ENCODE data around the gene SOX8.

Gene SOX8

DNA sequence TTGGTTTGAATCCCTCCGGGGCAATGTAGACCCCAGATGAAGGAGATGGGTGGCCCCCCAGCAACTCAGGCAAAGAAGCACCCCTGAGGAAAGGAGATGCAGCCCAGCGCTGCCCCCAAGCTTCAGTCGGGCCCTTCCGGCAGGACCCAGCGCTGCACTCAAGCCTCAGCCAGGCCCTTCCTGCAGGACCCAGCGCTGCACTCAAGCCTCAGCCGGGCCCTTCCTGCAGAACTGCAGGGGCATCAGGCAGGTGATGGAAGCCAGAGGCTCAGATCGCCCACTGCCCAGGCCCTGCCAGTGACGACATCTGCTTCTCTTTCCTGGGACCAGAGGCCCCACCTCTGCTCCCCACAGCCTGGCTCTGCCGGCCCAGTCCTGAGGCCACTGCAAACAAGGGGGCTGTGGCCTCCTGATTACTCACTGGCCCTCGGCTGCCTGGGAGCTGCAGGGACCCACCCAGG lies 7.8 kb downstream of the SOX8 start:
- DNase-seq = no peak

DNA sequence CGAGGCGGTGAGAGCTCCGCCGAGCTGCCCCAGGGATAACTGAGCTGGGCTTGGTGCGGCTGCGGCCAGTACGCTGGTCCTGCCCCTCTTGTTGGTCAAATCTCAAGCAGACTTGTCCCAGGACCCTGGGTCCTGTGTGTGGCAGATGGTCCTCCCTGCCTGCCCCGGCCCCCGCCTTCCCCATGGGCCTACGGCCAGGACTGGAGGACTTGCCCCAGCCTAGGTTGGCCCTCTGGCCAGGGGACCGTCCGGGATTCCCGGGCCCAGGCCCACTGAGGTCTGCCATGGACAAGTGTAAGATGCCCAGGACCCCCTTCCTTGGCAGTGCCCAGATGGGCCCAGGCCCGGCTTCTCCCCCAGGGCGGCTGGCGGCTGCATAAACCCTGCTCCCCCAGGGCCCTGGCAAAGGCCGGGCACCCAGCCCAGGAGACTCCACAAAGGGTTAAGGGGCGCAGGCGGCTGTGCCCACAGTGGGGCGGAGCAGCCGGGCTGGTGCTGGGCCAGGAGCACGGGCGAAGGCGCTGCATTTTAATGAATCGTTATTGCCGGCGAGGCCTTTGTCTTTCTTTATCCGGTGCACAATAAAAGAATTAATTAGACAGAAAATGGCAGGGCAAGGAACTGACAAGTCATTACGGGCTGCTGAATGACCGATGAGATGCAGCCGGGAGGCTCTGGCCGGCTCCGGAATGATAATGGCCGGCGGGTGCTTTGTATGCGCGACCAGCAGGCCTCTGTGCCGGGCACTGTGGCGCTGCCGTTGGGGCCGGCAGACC lies 9.1 kb downstream of the SOX8 start:
- DNase-seq = no peak

DNA sequence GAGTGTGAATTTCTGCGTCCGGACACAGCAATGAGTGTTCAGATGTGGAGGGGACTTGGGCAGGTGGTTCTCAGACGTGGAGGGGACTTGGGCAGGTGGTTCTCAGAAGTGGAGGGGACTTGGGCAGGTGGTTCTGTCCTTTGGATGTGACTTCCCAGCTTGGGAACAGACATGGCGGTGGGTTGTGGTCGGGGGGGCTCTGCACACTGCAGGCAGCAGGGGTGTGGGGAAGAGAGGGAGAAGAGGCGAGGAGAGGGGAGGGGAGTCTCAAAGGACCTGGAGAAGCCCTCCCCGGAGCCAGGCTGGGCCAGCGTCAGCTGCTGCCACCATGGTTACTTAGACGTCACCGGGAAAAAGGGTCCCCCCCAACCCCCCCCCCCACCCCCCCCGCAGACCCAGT lies 9.8 kb downstream of the SOX8 start:
- DNase-seq = no peak

DNA sequence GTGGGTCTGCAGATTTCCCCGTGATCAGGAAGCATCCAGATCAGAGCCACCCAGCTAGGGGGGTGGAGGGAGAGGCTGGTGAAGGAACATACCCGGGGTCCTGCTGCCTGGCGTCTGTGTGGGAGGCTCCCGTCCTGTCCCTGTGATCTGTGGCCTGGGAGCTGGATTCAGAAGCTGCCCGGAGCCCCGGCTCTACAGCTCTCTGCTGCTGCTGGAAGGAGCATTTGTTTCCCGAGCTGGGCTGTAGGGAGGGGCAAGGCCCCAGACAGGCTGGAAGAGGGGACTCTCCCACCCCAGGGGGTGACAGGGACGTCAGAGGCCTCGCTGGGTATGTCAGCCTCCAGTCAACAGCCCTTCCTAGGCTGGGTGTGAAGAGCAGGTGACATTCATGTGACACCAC lies 10.2 kb downstream of the SOX8 start:
- no peak for DNase-seq

DNA sequence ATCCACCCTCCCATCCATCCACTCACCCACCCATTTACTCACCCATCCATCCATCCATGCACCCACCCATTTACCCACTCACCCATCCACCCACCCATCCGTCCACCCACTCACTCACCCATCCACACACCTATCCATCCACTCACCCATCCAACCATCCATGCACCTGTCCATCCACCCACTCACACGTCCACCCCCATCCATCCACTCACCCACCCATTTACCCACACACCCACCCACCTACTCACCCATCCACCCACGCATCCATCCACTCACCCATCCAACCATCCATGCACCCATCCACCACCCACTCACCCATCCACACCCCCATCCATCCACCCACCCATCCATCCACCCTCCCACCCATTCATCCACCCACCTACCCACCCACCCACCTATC lies 12.2 kb downstream of the SOX8 start:
- no peak for DNase-seq

DNA sequence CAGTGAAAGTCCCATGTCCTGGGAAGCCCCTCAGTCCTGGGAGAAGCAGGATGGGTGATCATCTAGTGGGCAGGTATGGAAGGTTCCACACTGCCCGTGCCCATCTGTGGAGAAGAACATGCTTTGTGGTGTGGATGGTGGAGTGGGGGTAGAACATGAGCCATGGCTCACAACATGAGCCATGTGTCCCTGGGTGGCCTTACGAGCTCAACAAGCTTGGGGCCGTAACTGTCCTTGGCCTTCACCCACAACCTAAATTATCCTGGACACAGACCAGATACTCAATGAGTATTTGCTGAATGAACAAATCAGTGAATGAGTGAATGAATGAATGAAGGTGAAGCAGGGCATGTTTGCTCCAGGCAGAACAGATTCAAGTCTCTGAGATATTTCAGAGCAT lies 13.5 kb downstream of the SOX8 start:
- no peak for DNase-seq

DNA sequence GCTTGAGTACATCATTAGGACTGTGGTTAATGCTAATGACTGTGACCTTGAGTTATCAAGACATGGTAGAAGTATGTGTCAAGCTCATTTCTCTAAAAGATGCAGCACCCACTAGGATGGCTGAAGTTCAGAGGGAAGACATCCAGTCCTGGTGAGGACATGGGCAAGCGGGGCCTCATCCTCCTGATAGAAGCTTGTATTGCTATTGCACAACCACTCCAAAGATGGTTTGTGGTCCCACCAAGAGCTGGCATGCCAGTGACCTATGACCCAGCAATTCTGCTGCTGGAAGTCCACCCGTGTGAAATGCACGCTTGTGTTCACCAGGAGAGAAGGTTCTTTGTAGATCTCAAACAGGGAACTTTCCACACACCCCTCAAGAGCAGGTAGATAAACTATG lies 14.2 kb downstream of the SOX8 start:
- no peak for DNase-seq

DNA sequence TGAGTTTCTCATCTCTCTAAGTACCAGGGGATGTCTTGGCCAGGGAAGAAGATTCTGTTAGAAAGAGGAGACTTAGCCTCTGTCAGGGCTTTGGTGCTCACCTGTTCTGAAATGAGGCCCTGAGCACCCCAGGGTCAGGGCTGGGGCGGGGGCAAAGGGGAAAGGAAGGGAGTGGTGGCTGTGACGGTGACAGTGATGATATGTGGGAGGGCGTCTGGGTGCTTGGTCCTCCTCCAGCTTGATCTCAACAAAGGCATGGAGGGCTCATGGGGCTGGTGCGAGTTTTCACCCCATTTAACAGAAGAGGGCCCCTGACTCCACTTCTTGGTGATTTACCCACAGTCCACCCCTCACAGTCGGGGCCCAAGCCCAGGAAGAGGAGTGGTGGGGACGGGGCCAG lies 15.1 kb downstream of the SOX8 start:
- DNase-seq = no peak

DNA sequence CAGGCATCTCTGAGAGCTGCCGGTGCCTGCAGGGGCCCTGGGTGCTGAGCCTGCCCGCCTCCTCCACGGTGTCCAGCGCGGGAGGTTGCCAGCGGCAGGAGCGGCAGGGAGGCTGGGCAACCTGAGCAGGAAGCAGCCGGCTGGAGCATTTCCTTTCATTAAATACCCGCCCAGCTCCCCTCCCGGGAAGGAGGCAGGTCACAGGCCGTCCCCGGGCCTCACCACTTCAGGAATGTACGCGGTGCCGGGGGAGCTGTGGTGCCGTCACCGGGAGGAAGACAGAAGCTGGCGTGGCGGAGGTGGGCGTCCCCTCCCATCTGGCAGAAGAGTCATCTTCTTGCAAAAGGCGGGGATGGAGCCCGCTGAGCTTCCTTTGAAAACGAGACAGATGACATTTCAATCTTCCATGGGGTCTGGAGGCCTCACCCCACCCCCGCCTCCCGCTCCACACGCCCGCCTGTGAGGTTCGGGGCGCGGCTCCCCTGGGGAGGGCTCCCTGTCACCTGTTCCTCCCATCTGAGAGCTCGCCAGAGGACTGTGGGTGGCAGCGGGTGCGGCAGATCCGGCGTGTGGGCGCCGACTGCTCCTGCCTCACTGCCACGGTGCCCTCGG lies 16.0 kb downstream of the SOX8 start:
- DNase-seq = no peak

DNA sequence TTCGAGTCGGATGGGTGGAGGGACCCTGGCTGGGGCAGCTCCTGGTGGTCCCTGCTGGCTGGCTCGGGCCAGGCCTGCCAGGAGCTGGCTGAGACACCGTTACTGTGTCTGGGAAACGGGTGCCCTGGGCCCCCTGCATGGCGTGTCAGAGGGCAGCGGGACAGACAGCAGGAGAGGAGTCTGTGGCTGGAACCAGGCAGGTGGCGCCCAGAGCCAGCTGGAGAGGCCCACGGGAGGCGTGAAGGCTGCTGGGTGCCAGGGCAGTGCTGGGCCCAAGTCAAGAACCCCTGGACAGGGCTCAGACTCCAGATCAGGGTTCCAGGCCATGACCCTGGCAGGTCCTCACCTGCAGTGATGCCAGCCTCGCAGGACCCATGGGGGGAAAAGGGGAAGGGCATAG lies 16.6 kb downstream of the SOX8 start:
- DNase-seq = no peak

DNA sequence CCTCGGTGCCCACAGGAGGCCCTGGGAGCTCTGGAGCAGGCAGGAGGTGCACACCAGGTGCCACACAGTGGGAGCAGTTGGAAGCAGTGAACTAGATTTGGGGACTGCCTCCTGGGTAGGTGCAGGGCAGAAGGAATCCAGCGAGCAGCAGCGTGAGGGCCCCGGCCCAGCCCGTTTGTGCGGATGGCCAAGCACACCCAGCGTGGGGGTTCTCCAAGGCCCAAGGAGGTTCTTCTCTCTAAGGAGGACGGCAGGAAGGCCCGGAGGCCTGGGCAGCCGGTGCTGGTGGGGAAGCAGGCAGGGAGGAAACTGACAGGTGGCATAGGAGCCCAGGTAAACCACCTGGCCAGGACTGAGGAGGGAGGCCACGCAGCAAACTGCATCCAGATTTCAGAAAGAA lies 17.0 kb downstream of the SOX8 start:
- no peak for DNase-seq

DNA sequence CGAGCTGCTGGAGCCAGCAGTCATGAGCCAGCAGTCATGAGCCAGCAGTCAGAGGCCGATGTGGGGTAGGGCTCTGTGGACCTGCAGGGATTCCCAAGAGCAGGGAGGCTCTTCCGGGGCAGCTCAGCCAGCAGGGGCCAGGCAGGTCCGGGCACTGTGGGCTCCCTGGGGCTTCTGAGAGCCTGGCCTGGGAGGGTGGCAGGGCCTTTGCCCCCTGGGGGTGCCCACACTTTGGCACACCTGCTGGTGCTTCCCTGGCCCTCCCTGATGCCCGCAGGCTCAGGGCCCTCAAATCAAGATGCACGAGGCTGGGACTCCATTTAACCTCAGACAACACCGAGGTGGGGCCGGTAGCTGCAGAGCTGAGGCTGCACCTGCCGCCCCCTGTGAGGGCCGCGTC lies 18.1 kb downstream of the SOX8 start:
- no peak for DNase-seq

DNA sequence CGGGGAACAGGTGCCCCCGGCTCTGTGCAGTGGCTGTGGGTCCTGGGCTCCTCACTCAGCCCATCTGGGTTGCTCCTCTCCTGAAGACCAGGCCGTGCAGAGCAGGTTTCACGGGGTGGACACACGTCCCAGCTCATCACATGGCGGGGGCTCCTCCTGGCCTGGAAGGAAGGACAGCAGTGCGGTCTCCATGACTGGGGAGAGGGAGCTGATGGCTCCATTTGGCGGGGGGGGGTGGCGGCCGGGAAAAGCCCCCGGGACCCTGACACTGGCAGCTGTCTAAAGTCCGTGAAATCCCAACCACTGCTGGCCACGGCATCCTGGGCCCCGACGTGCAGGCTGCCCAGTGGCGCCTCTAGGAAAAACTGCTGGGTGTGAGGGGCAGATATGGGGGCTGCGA lies 19.0 kb downstream of the SOX8 start:
- no peak for DNase-seq

DNA sequence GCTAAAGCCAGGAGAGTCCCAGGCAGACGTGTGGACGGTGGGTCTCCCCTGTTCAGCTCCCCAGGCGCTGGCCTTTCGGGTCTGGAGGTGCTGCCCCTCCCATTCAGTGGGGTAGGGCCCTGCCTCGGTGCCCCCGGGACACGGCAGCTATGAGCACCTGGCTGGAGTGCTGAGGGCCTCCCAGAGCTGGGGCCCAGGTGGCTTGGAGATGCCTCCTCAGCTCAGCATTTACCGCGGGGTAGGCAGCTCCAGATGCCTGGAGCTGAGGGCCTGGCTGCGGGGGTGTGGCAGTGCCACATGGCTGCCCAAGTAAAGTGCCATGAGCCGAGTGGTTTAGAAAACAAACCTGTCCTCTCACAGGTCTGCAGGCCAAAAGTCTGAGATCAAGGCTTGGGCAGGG lies 19.5 kb downstream of the SOX8 start:
- no peak for DNase-seq

DNA sequence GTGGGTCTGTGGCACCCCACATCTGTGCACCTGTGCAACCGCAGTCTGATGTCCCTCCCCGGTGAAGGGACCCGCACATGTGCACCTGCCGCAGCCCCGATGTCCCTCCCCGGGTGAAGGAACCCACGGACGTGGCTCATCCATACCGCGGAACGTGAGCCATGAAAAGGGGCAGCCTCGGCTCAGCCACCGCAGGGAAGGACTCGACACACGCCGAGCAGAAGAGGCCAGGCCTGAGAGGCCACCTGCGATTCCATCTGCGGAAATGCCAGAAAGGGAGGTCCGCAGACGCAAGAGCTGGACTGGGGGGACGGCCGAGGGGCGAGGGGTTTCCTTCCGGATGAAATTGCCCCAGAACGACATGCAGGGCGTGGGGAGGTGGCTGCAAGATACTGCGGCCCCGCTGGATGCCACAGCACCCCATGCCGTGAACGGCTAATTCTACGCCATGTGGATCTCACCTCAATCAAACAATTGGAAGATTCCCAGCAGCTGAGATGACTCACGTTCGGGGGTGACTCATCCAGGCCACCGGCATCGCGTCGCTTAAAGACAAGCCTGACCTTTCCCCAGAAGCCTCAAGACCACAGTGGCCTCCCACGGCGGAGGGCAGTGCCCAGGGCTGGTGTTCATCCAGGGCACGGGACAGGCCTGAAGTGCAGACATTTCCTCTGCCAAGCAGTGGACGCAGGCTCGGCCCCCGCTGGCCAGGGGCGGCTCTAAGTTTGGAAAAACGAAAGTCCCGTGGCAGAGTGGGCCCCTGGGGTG lies 21.0 kb downstream of the SOX8 start:
- no peak for DNase-seq

DNA sequence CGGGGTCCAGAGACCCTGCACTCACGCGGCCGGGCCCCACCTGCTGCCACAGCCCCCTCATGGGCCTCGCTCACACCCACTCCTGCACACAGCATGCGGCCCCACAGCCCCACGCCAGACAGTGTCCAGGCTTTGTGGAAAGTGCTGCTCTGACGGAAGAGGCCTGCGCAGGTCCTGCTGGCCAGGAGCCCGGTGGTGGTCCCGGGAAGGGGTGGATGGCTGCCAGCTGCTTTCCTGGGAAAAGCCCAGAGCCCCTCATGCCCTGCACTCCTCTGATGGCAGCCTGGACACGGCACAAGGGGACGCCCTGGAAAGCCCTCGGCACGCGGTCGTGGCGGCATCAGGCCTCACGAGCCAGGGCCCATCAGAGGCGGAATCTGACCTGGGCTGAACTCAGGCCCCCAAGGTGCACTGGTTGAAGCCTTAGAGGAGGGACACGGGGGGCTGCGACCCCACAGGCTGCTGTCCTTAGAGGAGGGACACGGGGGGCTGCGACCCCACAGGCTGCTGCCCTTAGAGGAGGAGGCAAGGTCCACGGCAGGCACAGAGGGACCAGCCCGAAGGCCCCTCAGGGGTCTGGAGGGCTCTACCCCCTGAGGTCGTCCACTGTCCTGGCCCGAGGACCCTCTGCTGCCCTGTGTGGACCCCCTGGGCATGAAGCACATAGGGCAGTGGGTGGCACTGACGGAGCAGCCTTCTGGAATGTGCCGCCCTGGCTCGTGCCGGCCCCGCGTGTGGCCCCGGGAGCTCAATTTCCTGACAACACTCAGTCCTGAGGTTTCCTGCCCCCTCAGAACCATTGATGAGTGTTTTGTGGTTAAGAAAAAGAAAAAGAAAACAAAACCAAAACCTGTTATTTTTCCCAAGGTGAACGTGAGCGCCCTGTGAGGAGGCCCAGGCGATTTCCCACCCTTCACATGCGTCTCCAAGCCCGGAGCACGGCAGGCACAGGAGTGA lies 22.1 kb downstream of the SOX8 start:
- DNase-seq = no peak

DNA sequence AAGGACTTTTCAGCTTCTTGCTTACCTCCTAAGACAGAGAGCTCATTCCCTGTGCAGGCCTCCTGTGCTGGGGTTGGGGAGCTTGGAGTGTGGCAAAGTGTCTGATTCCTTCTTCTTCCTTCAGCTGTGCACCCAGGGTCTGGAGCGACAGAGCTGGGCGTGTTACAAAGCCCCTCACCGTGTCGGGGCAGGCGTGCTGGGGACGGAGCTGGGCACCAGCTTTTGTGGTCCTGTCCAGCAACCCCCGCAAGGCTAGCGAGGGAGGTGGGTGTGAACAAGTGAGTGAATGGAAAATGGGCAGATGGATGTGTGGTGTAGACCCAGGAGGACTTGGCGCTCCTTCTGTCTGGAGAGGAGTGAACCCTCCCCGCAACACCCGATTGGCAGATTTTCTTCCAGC lies 23.7 kb downstream of the SOX8 start:
- DNase-seq = no peak

DNA sequence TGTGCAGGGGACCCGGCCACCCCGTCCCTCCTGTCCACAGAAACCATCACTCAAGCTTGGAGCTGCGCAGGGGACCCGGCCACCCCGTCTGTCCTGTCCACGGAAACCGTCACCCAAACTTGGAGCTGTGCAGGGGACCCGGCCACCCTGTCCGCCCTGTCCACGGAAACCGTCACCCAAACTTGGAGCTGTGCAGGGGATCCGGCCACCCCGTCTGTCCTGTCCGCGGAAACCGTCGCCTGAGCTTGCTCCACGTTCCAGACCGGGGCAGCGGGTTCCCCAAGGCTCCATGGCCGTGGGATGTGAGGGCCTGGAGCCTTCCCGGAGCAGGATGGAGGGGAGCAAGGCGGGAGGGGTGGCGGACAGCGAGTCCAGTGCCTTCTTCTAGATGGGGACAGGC lies 25.2 kb downstream of the SOX8 start:
- no peak for DNase-seq

DNA sequence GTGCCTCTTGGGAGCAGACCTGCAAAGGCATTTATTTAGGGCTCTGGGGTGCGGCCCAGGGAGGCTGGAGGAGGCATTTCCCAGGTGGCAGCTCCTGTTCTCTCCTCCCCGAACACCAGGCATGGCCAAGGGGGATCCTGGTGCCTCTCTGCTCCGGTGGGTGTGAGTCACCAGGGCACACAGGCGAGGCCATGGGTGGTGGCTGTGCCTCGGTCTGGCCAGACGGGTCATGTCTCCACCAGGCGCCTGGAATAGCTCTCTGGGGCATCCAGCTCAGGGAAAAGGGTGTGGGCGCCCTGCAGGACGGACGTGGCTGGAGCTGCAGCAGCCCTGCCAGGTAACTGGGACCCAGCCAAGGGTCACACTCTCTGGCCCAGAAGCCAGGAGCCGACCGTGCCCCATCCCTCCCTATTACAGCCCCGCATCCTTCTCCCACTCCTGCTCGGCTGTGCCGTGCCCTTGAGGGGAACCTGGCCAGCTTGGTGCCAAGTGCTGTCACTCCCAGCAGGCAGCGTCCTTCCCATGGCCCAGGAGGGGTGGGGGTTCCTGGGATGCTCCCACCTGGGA lies 25.8 kb downstream of the SOX8 start:
- DNase-seq = no peak

DNA sequence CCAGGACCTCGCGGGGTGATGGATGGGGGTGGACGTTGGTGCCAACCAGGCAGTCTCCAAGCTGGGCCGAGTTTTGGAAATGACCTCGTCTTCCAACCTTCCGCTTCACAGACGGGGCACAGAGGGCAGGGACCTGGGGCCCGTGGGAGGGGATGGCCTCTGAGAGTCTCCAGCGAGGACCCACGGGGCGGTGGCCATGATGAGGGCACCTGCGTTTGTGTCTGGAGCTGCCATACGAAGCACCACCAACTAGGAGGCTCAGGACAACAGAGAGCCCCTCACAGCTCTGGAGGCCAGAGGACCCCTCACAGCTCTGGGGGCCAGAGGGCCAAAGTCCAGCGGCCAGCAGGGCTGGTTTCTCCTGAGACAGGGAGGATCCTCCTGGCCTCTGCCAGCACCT lies 26.5 kb downstream of the SOX8 start:
- no peak for DNase-seq

DNA sequence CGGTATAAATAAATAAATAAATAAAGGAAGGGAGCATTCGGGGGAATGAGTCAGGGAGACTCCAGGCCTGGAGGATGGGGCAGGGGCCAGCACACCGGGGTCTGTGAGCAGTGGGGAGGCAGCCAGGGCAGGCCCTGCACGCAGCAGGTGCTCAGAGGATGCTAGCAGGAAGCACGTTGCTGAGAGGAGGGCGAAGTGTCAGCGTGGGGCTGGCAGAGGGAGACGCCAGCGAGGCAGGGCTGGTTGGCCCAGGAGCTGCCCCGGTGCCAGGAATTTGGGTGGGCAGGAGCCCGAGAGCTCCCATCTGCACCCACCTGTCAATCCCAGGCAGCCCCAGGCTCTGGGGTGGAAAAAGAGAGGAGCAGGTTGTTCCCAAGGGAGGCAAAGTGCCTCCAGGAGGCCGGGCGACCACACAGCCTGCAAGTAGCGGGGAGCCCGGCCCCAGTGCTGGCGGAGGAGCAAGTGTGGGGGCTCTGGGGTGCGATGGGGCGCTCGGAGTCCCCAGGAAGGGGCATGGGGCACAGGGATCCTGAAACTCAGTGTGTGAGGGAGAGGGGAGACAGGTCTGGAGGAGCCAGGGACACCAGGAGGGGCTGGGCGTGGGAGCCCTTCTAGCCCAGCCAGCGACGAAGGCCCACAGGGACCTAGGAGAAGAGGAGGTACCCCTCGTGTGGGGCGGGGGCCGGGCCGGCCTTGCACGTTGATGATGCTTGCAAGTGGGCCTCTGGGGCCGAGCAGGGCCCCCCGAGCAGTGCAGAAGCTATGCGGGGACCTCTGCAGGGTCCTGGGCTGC lies 28.0 kb downstream of the SOX8 start:
- DNase-seq = no peak

DNA sequence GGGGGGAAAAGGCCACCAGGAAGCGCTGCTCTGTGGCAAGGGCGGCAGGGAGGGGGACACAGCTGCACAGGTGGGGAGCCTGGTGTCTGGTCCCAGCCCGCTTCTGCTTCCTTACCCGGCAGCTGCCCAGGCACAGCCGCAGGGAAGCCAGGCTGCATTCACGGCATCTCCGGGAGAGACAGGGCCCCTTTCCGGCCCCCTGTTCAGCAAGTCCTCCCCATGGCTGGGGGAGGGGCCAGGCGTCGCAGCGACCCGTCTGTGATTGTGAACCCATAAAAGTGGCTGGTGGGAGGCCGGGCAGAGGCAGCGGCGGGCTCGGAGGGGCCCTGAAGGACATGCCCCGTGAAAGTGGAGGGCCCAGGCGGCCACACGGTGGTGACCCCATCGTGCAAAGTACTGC lies 28.7 kb downstream of the SOX8 start:
- no peak for DNase-seq
